Activated naive CD8-positive, alpha-beta T cell treated with anti-CD3 and anti-CD28 coated beads, Interleukin-2, amount 10 ng/mL, durations not matched to agents 7 days and 5 days (primary cell): ENCODE measurements around the gene CPSF4L. TPM values are rescaled to one million over a fixed set of nuclear protein-coding genes. Genes with fewer than 3 reads are reported as not detected.

ENCODE experiments used
- ATAC-seq: fragments of 150-1000 bp; cut with Tn5 transposase; one replicate; pipeline ENCODE4 v1.10.0; 2021; ENCODE audit warnings: low read depth, moderate library complexity
- POLR2A ChIA-PET: fragments of 350-600 bp; sonication (Branson Sonifier 250); formaldehyde crosslinking; loops from one replicate; lab custom pipeline; 2021; ENCODE audit warnings: antibody characterized with exemption; lab: Charles Lee
- DNase-seq: peaks from one replicate; pipeline ENCODE4 v3.0.0; 2021
- H3K27ac Mint-ChIP-seq: one replicate; pipeline ENCODE4 v1.8.0; 2022; ENCODE audit warnings: mild to moderate bottlenecking, mixed read lengths
- H3K27me3 Mint-ChIP-seq: one replicate; pipeline ENCODE4 v1.8.0; 2022; ENCODE audit warnings: mild to moderate bottlenecking, moderate library complexity, mixed read lengths
- H3K36me3 Mint-ChIP-seq: one replicate; pipeline ENCODE4 v1.8.0; 2021; ENCODE audit warnings: mild to moderate bottlenecking, mixed read lengths
- H3K4me1 Mint-ChIP-seq: one replicate; pipeline ENCODE4 v1.8.0; 2021; ENCODE audit warnings: mixed read lengths
- H3K4me3 Mint-ChIP-seq: one replicate; pipeline ENCODE4 v1.8.0; 2022; ENCODE audit warnings: mild to moderate bottlenecking, moderate library complexity, mixed read lengths
- H3K9me3 Mint-ChIP-seq: one replicate; pipeline ENCODE4 v1.8.0; 2021; ENCODE audit warnings: mixed read lengths
- total RNA-seq, 2 experiments: library from RNA; stranded (reverse); gene quantifications; one replicate each; pipeline ENCODE4 v1.2.3, GENCODE V29; 2021

The CPSF4L gene
- total RNA-seq, 2 experiments from 2014 or later: not detected

- Mint-ChIP-seq H3K27me3 (no peaks in the 10 kb centered on the region), H3K27ac (peak overlapping the region; percentile 14), H3K4me3 (peak overlapping the region; percentile 1), H3K4me1 (peaks cover 61% of the 10 kb centered on the region), H3K9me3 (no peaks in the 10 kb centered on the region), H3K36me3 (peaks cover 12% of the 10 kb centered on the region)
- DNase-seq: no peak
- ATAC-seq: no peak
- POLR2A ChIA-PET: interaction anchor here (1.0 kb wide), 1 partner anchor 509 kb away, joined by 4 read pairs; no protein-coding TSS in a partner anchor
These were observed 32.9 kb downstream of the CPSF4L start for GRCh38 chr17:73228748-73229236.

- no peak overlapping the region for H3K4me3 Mint-ChIP-seq
- ATAC-seq (no peak), DNase-seq (no peak)
- peaks cover 8% of the 10 kb centered on the region for H3K36me3 Mint-ChIP-seq
- H3K27ac Mint-ChIP-seq: no peak overlapping the region
- no peaks in the 10 kb centered on the region for H3K27me3 Mint-ChIP-seq
- H3K4me1 Mint-ChIP-seq: peaks cover 58% of the 10 kb centered on the region
- no peaks in the 10 kb centered on the region for H3K9me3 Mint-ChIP-seq
- POLR2A ChIA-PET: interaction anchor here (1.0 kb wide), 1 partner anchor 508 kb away, joined by 4 read pairs; no protein-coding TSS in a partner anchor
These were observed 33.7 kb downstream of the CPSF4L start for GRCh38 chr17:73227944-73228343.

- POLR2A ChIA-PET: interaction anchor here (0.7 to 1.4 kb wide), 3 partner anchors 34 to 63 kb away, joined by 3 read pairs; partner anchors contain the start of gene SSTR2
- peaks cover 7% of the 10 kb centered on the region for H3K36me3 Mint-ChIP-seq
- ATAC-seq (no peak), DNase-seq (no peak)
- H3K4me3 Mint-ChIP-seq: peak overlapping the region; percentile 70
- peak overlapping the region; percentile 67 for H3K27ac Mint-ChIP-seq
- no peaks in the 10 kb centered on the region for H3K9me3 Mint-ChIP-seq
- no peaks in the 10 kb centered on the region for H3K27me3 Mint-ChIP-seq
- peaks cover 57% of the 10 kb centered on the region for H3K4me1 Mint-ChIP-seq
These were observed 34.3 kb downstream of the CPSF4L start for GRCh38 chr17:73227379-73227778.

- peaks cover 57% of the 10 kb centered on the region for H3K4me1 Mint-ChIP-seq
- ATAC-seq (no peak), DNase-seq (no peak)
- POLR2A ChIA-PET: interaction anchor here (0.7 to 1.4 kb wide), 3 partner anchors 33 to 62 kb away, joined by 3 read pairs; partner anchors contain the start of gene SSTR2
- peaks cover 7% of the 10 kb centered on the region for H3K36me3 Mint-ChIP-seq
- peak overlapping the region; percentile 70 for H3K4me3 Mint-ChIP-seq
- no peaks in the 10 kb centered on the region for H3K27me3 Mint-ChIP-seq
- no peaks in the 10 kb centered on the region for H3K9me3 Mint-ChIP-seq
- H3K27ac Mint-ChIP-seq: no peak overlapping the region
These were observed 35.0 kb downstream of the CPSF4L start for GRCh38 chr17:73226556-73227172.

GRCh38 chr17:73224663-73225305 lies 36.9 kb downstream of the CPSF4L start:
- H3K36me3 Mint-ChIP-seq: peaks cover 7% of the 10 kb centered on the region
- peaks cover 42% of the 10 kb centered on the region for H3K4me1 Mint-ChIP-seq
- DNase-seq (no peak), ATAC-seq (no peak)
- no peaks in the 10 kb centered on the region for H3K27me3 Mint-ChIP-seq
- H3K27ac Mint-ChIP-seq: no peak overlapping the region
- no peaks in the 10 kb centered on the region for H3K9me3 Mint-ChIP-seq
- H3K4me3 Mint-ChIP-seq: no peak overlapping the region
- POLR2A ChIA-PET: interaction anchor here (0.6 kb wide), 1 partner anchor 31 kb away, joined by 3 read pairs; no protein-coding TSS in a partner anchor

- H3K9me3 Mint-ChIP-seq: no peaks in the 10 kb centered on the region
- no peak overlapping the region for H3K4me3 Mint-ChIP-seq
- POLR2A ChIA-PET: interaction anchor here (0.6 kb wide), 1 partner anchor 30 kb away, joined by 3 read pairs; no protein-coding TSS in a partner anchor
- no peak overlapping the region for H3K27ac Mint-ChIP-seq
- H3K27me3 Mint-ChIP-seq: no peaks in the 10 kb centered on the region
- no peak for DNase-seq
- peaks cover 39% of the 10 kb centered on the region for H3K4me1 Mint-ChIP-seq
- H3K36me3 Mint-ChIP-seq: peaks cover 7% of the 10 kb centered on the region
- ATAC-seq: no peak
These were observed 37.4 kb downstream of the CPSF4L start for GRCh38 chr17:73224237-73224636.

- POLR2A ChIA-PET: interaction anchor here (0.6 kb wide), 1 partner anchor 30 kb away, joined by 3 read pairs; no protein-coding TSS in a partner anchor
- peaks cover 34% of the 10 kb centered on the region for H3K4me1 Mint-ChIP-seq
- no peaks in the 10 kb centered on the region for H3K27me3 Mint-ChIP-seq
- no peak for DNase-seq
- no peaks in the 10 kb centered on the region for H3K9me3 Mint-ChIP-seq
- no peak overlapping the region for H3K27ac Mint-ChIP-seq
- peaks cover 6% of the 10 kb centered on the region for H3K36me3 Mint-ChIP-seq
- peak overlapping the region; percentile 37 for H3K4me3 Mint-ChIP-seq
- ATAC-seq: no peak
These were observed 38.0 kb downstream of the CPSF4L start for GRCh38 chr17:73223626-73224230.

- Mint-ChIP-seq H3K36me3 (peaks cover 19% of the 10 kb centered on the region), H3K9me3 (no peaks in the 10 kb centered on the region), H3K4me3 (no peak overlapping the region), H3K4me1 (peaks cover 21% of the 10 kb centered on the region), H3K27me3 (no peaks in the 10 kb centered on the region), H3K27ac (no peak overlapping the region)
- DNase-seq (no peak), ATAC-seq (no peak)
- POLR2A ChIA-PET: no interaction called here
These were observed 46.2 kb downstream of the CPSF4L start for GRCh38 chr17:73215447-73215846.

- no peak overlapping the region for H3K4me3 Mint-ChIP-seq
- peaks cover 21% of the 10 kb centered on the region for H3K4me1 Mint-ChIP-seq
- H3K36me3 Mint-ChIP-seq: peaks cover 19% of the 10 kb centered on the region
- no peaks in the 10 kb centered on the region for H3K9me3 Mint-ChIP-seq
- POLR2A ChIA-PET: interaction anchor here (0.7 to 1.6 kb wide), 2 partner anchors 17 to 31 kb away, joined by 3 to 5 read pairs; a partner anchor contains a TSS
- no peak for DNase-seq
- no peaks in the 10 kb centered on the region for H3K27me3 Mint-ChIP-seq
- H3K27ac Mint-ChIP-seq: no peak overlapping the region
- no peak for ATAC-seq
These were observed 46.8 kb downstream of the CPSF4L start for GRCh38 chr17:73214851-73215250.

GRCh38 chr17:73214008-73214407 lies 47.7 kb downstream of the CPSF4L start:
- H3K4me3 Mint-ChIP-seq: no peak overlapping the region
- no peaks in the 10 kb centered on the region for H3K27me3 Mint-ChIP-seq
- DNase-seq: no peak
- H3K9me3 Mint-ChIP-seq: no peaks in the 10 kb centered on the region
- H3K27ac Mint-ChIP-seq: no peak overlapping the region
- no peak for ATAC-seq
- H3K4me1 Mint-ChIP-seq: peaks cover 21% of the 10 kb centered on the region
- H3K36me3 Mint-ChIP-seq: peaks cover 17% of the 10 kb centered on the region
- POLR2A ChIA-PET: interaction anchor here (0.7 to 1.6 kb wide), 2 partner anchors 18 to 30 kb away, joined by 3 to 5 read pairs; a partner anchor contains a TSS

GRCh38 chr17:73211745-73212144 lies 49.9 kb downstream of the CPSF4L start:
- POLR2A ChIA-PET: interaction anchor here (0.7 to 2.4 kb wide), 3 partner anchors 11 to 19 kb away, joined by 3 to 6 read pairs (median 4); partner anchors contain the start of gene COG1
- DNase-seq: peak; percentile 57
- ATAC-seq: peak; percentile 68
- peaks cover 20% of the 10 kb centered on the region for H3K36me3 Mint-ChIP-seq
- H3K4me1 Mint-ChIP-seq: peaks cover 20% of the 10 kb centered on the region
- peak overlapping the region; percentile 81 for H3K27ac Mint-ChIP-seq
- peak overlapping the region; percentile 67 for H3K4me3 Mint-ChIP-seq
- no peaks in the 10 kb centered on the region for H3K27me3 Mint-ChIP-seq
- H3K9me3 Mint-ChIP-seq: no peaks in the 10 kb centered on the region

- Mint-ChIP-seq H3K36me3 (peaks cover 10% of the 10 kb centered on the region), H3K4me1 (peaks cover 16% of the 10 kb centered on the region), H3K4me3 (no peak overlapping the region), H3K27me3 (no peaks in the 10 kb centered on the region), H3K27ac (no peak overlapping the region), H3K9me3 (no peaks in the 10 kb centered on the region)
- DNase-seq (no peak), ATAC-seq (no peak)
- POLR2A ChIA-PET: interaction anchor here (0.7 to 2.4 kb wide), 3 partner anchors 12 to 22 kb away, joined by 3 to 6 read pairs (median 4); a partner anchor contains a TSS
These were observed 51.5 kb downstream of the CPSF4L start for GRCh38 chr17:73210002-73210678.
